ENCODE data around the gene PRG3. TPM values are rescaled to one million over a fixed set of nuclear protein-coding genes. Genes with fewer than 3 reads are reported as not detected.

The PRG3 gene
- total and polyA plus RNA-seq, 2 of the 4 experiments (the other 2 are of a cell fraction): not detected

- Histone ChIP-seq H3K36me3 (ENCODE audit: control insufficient read depth, insufficient read depth, low read length) (no peaks in the 10 kb centered on the region), H3K4me3 (ENCODE audit: insufficient read depth, low read depth, low read length) (no peak overlapping the region), H2BK15ac (ENCODE audit: low read depth, low read length) (no peak overlapping the region), H3K4ac (ENCODE audit: low read depth, low read length) (no peak overlapping the region), H3K23ac (ENCODE audit: low read depth, low read length) (no peak overlapping the region), H4K8ac (ENCODE audit: low read depth in 2 of 2, low read length in 2 of 2) (no peak overlapping the region), H3K27me3 (ENCODE audit: control insufficient read depth, insufficient read depth, low read length) (peaks cover 32% of the 10 kb centered on the region), H3K9me1 (ENCODE audit: insufficient read depth, low read length) (no peaks in the 10 kb centered on the region), H2AK5ac (ENCODE audit: low read depth, low read length) (no peak overlapping the region), H3K56ac (ENCODE audit: extremely low read depth, insufficient read depth, low read length) (no peak overlapping the region), H3K79me1 (ENCODE audit: low read depth in 1 of 2, low read length in 2 of 2) (no peaks in the 10 kb centered on the region), H3K14ac (replicated peaks; ENCODE audit: low read depth, low read length) (no peak overlapping the region), H3K9me3 (ENCODE audit: control insufficient read depth, insufficient read depth, low read length) (peaks cover 5% of the 10 kb centered on the region; the same call in 1 of the 2 replicates), H2BK20ac (ENCODE audit: low read depth, low read length) (no peak overlapping the region), H3K27ac (ENCODE audit: insufficient read depth, low read length) (no peak overlapping the region), H2AFZ (replicated peaks; ENCODE audit: low read length, poor library complexity) (no peak overlapping the region), H2BK120ac (ENCODE audit: low read depth, low read length) (no peak overlapping the region), H2AK9ac (replicated peaks; ENCODE audit: low read depth, low read length, poor library complexity) (no peak overlapping the region), H3K4me2 (ENCODE audit: low read depth, low read length) (no peak overlapping the region), H3K4me1 (ENCODE audit: control insufficient read depth, insufficient read depth, low read length) (peaks cover 2% of the 10 kb centered on the region; the same call in 1 of the 2 replicates), H4K5ac (ENCODE audit: low read depth, low read length) (no peak overlapping the region), H3K9ac (ENCODE audit: low read depth, low read length) (no peak overlapping the region), H4K91ac (ENCODE audit: insufficient read depth, low read depth, low read length) (no peak overlapping the region), H2BK5ac (ENCODE audit: low read depth, low read length, poor library complexity, severe bottlenecking) (no peak overlapping the region), H3K18ac (ENCODE audit: low read depth, low read length) (no peak overlapping the region), H4K20me1 (ENCODE audit: insufficient read depth, low read length) (no peaks in the 10 kb centered on the region)
- ATAC-seq (ENCODE audit: low read depth) (no peak), DNase-seq (no peak)
- ChIA-PET POLR2A (ENCODE audit: unreplicated experiment) (no interaction called here), CTCF (no interaction called here)
- WGBS, 2 experiments (ENCODE audit: extremely low coverage in 2 of 2, insufficient read length in 1 of 2): 20% methylated on average over 1 of the region's 4 CpGs; no CpG with 5 or more reads in 1 of the 2 experiments
- in situ Hi-C loops (cut with MboI; ENCODE audit: low sequenced_read_pairs): loop anchor here (25.0 kb wide), 1 partner anchor 517 kb away; no protein-coding TSS in a partner anchor
- TF ChIP-seq SMC3 (IDR thresholded peaks at IDR 0.05; ENCODE audit: low read depth, low read length) (no peak), MAZ (IDR thresholded peaks at IDR 0.05; ENCODE audit: borderline replicate concordance, low read depth, low read length) (no peak), RCOR1 (IDR thresholded peaks at IDR 0.05; ENCODE audit: insufficient replicate concordance, low read length) (no peak), ELK1 (IDR thresholded peaks at IDR 0.05; ENCODE audit: borderline replicate concordance, low read depth, low read length) (no peak), CTCF (conservative IDR thresholded peaks at IDR 0.05; ENCODE audit: low read depth, low read length) (no peak), FOS (IDR thresholded peaks at IDR 0.05; ENCODE audit: low read depth, low read length) (no peak), MAFK (IDR thresholded peaks at IDR 0.05; ENCODE audit: low read depth, low read length) (no peak), CEBPB (IDR thresholded peaks at IDR 0.05; ENCODE audit: low read depth, low read length) (no peak)
- intact Hi-C loops (cut with micrococcal nuclease): loop anchor here (5.0 kb wide), 1 partner anchor 512 kb away; no protein-coding TSS in a partner anchor
- dilution Hi-C loops (cut with HindIII; ENCODE audit: low sequenced_read_pairs, unreplicated experiment): no loop called here
- BruUV-seq (replicated peaks): no TSS peak
These were observed 27.1 kb downstream of the PRG3 start for GRCh38 chr11:57353852-57354251.

Data from IMR-90 (cell line).